GM21423 (cell line): ENCODE measurements around the gene THADA.
"Not testable (repeated sequence)": the region's sequence is repeated elsewhere in the genome, so short reads cannot be mapped to it uniquely, and the experiment has no call there.

ENCODE experiments used
- ATAC-seq: cut with Tn5 transposase; IDR thresholded peaks from one replicate; pipeline ENCODE4 v1.9.1; 2021; ENCODE audit warnings: mild to moderate bottlenecking, moderate library complexity; ENCODE audit not compliant: unreplicated experiment

THADA gene

GRCh38 chr2:43199492-43200488 is 396.0 kb downstream of the THADA start:
- ATAC-seq = no peak

GRCh38 chr2:43198263-43198662 is 397.6 kb downstream of the THADA start:
- no peak for ATAC-seq

GRCh38 chr2:43197588-43197896 is 398.3 kb downstream of the THADA start:
- ATAC-seq = no peak

- no peak for ATAC-seq
These were observed 398.9 kb downstream of the THADA start for GRCh38 chr2:43196768-43197587.

GRCh38 chr2:43194121-43194869 is 401.5 kb downstream of the THADA start:
- ATAC-seq = peak; percentile 54

- no peak for ATAC-seq
These were observed 402.2 kb downstream of the THADA start for GRCh38 chr2:43193652-43194120.

GRCh38 chr2:43192744-43193651 is 402.8 kb downstream of the THADA start:
- no peak for ATAC-seq

- ATAC-seq = no peak
These were observed 403.8 kb downstream of the THADA start for GRCh38 chr2:43191947-43192516.

- ATAC-seq = no peak
These were observed 405.4 kb downstream of the THADA start for GRCh38 chr2:43190311-43191052.

- ATAC-seq = not testable (repeated sequence)
These were observed 406.0 kb downstream of the THADA start for GRCh38 chr2:43189861-43190260.

GRCh38 chr2:43188561-43189386 is 407.1 kb downstream of the THADA start:
- no peak for ATAC-seq

- no peak for ATAC-seq
These were observed 409.0 kb downstream of the THADA start for GRCh38 chr2:43186679-43187374.

GRCh38 chr2:43186321-43186678 is 409.5 kb downstream of the THADA start:
- ATAC-seq = no peak

- ATAC-seq = no peak
These were observed 410.7 kb downstream of the THADA start for GRCh38 chr2:43185146-43185545.

GRCh38 chr2:43184339-43184895 is 411.4 kb downstream of the THADA start:
- no peak for ATAC-seq

- ATAC-seq = no peak
These were observed 412.1 kb downstream of the THADA start for GRCh38 chr2:43183743-43184142.

GRCh38 chr2:43180897-43181296 is 414.9 kb downstream of the THADA start:
- no peak for ATAC-seq
